Vagina (tissue), 2 donors: Measurements from ENCODE around the gene CD300LD.

Source experiments
- POLR2A ChIP-seq, 2 donors: fragments of 450-650 bp; IDR thresholded peaks; one replicate each; pipeline ENCODE4 v1.6.1; 2017; ENCODE audit warnings: antibody characterized with exemption in 2 of 2, mild to moderate bottlenecking in 2 of 2, moderate library complexity in 2 of 2
- POLR2AphosphoS5 ChIP-seq, 2 donors: sonication (generic); formaldehyde crosslinking; IDR thresholded peaks; one replicate each; pipeline ENCODE4 v1.9.0; 2017; ENCODE audit warnings: antibody characterized with exemption in 2 of 2, mild to moderate bottlenecking in 2 of 2, low read depth in 1 of 2; ENCODE audit not compliant: insufficient read depth in 1 of 2
- TF ChIP-seq, protein P1 (sequence below), 3 experiments: fragments of 450-650 bp in 2 of 3; fragments of 200-600 bp in 1 of 3; sonication (generic) in 1 of 3; IDR thresholded peaks; one replicate each; pipeline ENCODE4 v1.5.1; 2017 to 2019; ENCODE audit warnings: antibody characterized with exemption in 3 of 3, mild to moderate bottlenecking in 2 of 3, moderate library complexity in 2 of 3

DNA sequence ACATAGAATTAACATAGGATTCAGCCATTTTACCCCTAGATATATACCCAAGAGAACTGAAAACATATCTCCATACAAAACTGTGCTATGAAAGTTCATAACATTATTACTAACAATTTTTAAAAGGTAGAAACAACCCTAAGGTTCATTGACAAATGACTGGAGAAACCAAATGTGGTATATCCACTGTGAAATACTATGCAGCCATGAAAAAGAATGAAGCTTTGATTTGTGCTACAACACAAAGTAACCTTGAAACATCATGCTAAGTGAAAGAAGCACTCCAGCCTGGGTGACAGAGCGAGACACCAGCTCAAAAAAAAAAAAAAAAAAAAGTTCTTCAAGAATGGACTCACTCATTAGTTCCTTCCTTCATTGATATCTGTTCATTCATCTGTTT is 580 bp downstream of the CD300LD start:
- TF ChIP-seq POLR2AphosphoS5 (IDR thresholded peaks at IDR 0.05; ENCODE audit: insufficient read depth in 1 of 2, low read depth in 1 of 2), result no peak
- TF ChIP-seq POLR2A (IDR thresholded peaks at IDR 0.05), result no peak
- TF ChIP-seq, protein P1, sequence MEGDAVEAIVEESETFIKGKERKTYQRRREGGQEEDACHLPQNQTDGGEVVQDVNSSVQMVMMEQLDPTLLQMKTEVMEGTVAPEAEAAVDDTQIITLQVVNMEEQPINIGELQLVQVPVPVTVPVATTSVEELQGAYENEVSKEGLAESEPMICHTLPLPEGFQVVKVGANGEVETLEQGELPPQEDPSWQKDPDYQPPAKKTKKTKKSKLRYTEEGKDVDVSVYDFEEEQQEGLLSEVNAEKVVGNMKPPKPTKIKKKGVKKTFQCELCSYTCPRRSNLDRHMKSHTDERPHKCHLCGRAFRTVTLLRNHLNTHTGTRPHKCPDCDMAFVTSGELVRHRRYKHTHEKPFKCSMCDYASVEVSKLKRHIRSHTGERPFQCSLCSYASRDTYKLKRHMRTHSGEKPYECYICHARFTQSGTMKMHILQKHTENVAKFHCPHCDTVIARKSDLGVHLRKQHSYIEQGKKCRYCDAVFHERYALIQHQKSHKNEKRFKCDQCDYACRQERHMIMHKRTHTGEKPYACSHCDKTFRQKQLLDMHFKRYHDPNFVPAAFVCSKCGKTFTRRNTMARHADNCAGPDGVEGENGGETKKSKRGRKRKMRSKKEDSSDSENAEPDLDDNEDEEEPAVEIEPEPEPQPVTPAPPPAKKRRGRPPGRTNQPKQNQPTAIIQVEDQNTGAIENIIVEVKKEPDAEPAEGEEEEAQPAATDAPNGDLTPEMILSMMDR (IDR thresholded peaks at IDR 0.05), result no peak
